ENCODE data around the gene CD96. TPM values are rescaled to one million over a fixed set of nuclear protein-coding genes. Genes with fewer than 3 reads are reported as not detected.

Gene CD96
- total and polyA plus RNA-seq, 2 experiments from 2014 or later, result 0.91 TPM; not detected in 1

GRCh38 chr3:111617912-111618601 lies 76.1 kb downstream of the CD96 start:
- Histone ChIP-seq H4K20me1 (replicated peaks; ENCODE audit: insufficient read depth) (no peaks in the 10 kb centered on the region), H3K27ac (ENCODE audit: low read depth) (no peak overlapping the region), H3K9me2 (ENCODE audit: insufficient read depth) (no peaks in the 10 kb centered on the region), H3F3A (replicated peaks; ENCODE audit: low read depth) (no peaks in the 10 kb centered on the region), H3K79me2 (replicated peaks; ENCODE audit: insufficient read depth) (no peaks in the 10 kb centered on the region), H3K4me1 (ENCODE audit: insufficient read depth) (no peaks in the 10 kb centered on the region), H3K4me2 (no peak overlapping the region), H3K4me3 (no peak overlapping the region), H3K27me3 (ENCODE audit: insufficient read depth) (no peaks in the 10 kb centered on the region), H3K36me3 (ENCODE audit: insufficient read depth) (peaks cover 6% of the 10 kb centered on the region; the same call in 1 of the 2 replicates), H2AFZ (no peak overlapping the region)
- DNase-seq (ENCODE audit: low spot score), result no peak
- Mint-ChIP-seq H3K27ac (no peak overlapping the region), H3K9me3 (peaks cover 23% of the 10 kb centered on the region), H3K4me1 (no peaks in the 10 kb centered on the region), H3K36me3 (ENCODE audit: low read depth) (peaks cover 10% of the 10 kb centered on the region), H3K4me3 (no peak overlapping the region), H3K27me3 (ENCODE audit: insufficient read depth, low read depth, poor library complexity) (peaks cover 1% of the 10 kb centered on the region)
- no peak for TF ChIP-seq NANOG (IDR thresholded peaks at IDR 0.05; ENCODE audit: borderline replicate concordance)
- TF ChIP-seq STAT1 (IDR thresholded peaks at IDR 0.05; ENCODE audit: unreplicated experiment), result no peak
- no peak for ATAC-seq

- Histone ChIP-seq H3F3A (replicated peaks; ENCODE audit: low read depth) (no peaks in the 10 kb centered on the region), H3K4me1 (ENCODE audit: insufficient read depth) (no peaks in the 10 kb centered on the region), H3K9me2 (ENCODE audit: insufficient read depth) (no peaks in the 10 kb centered on the region), H3K4me2 (no peak overlapping the region), H4K20me1 (replicated peaks; ENCODE audit: insufficient read depth) (no peaks in the 10 kb centered on the region), H3K36me3 (ENCODE audit: insufficient read depth) (peaks cover 6% of the 10 kb centered on the region; the same call in 1 of the 2 replicates), H3K79me2 (replicated peaks; ENCODE audit: insufficient read depth) (no peaks in the 10 kb centered on the region), H3K4me3 (no peak overlapping the region), H2AFZ (no peak overlapping the region), H3K27me3 (ENCODE audit: insufficient read depth) (no peaks in the 10 kb centered on the region), H3K27ac (ENCODE audit: low read depth) (no peak overlapping the region)
- H3K27ac Mint-ChIP-seq, result no peak overlapping the region
- no peak overlapping the region for H3K4me3 Mint-ChIP-seq
- peaks cover 10% of the 10 kb centered on the region for H3K36me3 Mint-ChIP-seq (ENCODE audit: low read depth)
- peaks cover 1% of the 10 kb centered on the region for H3K27me3 Mint-ChIP-seq (ENCODE audit: insufficient read depth, low read depth, poor library complexity)
- DNase-seq (ENCODE audit: low spot score) (no peak), ATAC-seq (no peak)
- H3K9me3 Mint-ChIP-seq, result peaks cover 23% of the 10 kb centered on the region
- H3K4me1 Mint-ChIP-seq, result no peaks in the 10 kb centered on the region
- TF ChIP-seq REST (IDR thresholded peaks at IDR 0.05; ENCODE audit: unreplicated experiment) (no peak), ZNF462 (CRISPR knock-in tag; IDR thresholded peaks at IDR 0.05) (no peak), ETS1 (IDR thresholded peaks at IDR 0.05) (no peak), POLR2AphosphoS5 (IDR thresholded peaks at IDR 0.05; ENCODE audit: low read depth) (no peak), EZH2 (IDR thresholded peaks at IDR 0.05; ENCODE audit: low read depth, unreplicated experiment) (no peak), EZH2phosphoT487 (IDR thresholded peaks at IDR 0.05; ENCODE audit: unreplicated experiment) (no peak), ZNF331 (CRISPR knock-in tag; IDR thresholded peaks at IDR 0.05; ENCODE audit: low read depth) (no peak), ZNF114 (CRISPR knock-in tag; IDR thresholded peaks at IDR 0.05) (no peak), STAT1 (IDR thresholded peaks at IDR 0.05; ENCODE audit: unreplicated experiment) (no peak)
These were observed 76.9 kb downstream of the CD96 start for GRCh38 chr3:111618945-111619344.

All from GM23338 (cell line).